Stimulated activated CD4-positive, alpha-beta T cell treated with anti-CD3 and anti-CD28 coated beads, Interleukin-15, amount 100 ng/mL, for 1 hour (primary cell): ENCODE results near the gene BBS9.

Experiments
- DNase-seq, 2 donors: peaks; one replicate each; pipeline ENCODE4 v3.0.0-alpha.2; 2020; ENCODE audit warnings: low read depth in 1 of 2, low spot score in 1 of 2

BBS9 gene

GRCh38 chr7:33118383-33118782 lies 11.0 kb upstream of the BBS9 start:
- no peak for DNase-seq

DNA sequence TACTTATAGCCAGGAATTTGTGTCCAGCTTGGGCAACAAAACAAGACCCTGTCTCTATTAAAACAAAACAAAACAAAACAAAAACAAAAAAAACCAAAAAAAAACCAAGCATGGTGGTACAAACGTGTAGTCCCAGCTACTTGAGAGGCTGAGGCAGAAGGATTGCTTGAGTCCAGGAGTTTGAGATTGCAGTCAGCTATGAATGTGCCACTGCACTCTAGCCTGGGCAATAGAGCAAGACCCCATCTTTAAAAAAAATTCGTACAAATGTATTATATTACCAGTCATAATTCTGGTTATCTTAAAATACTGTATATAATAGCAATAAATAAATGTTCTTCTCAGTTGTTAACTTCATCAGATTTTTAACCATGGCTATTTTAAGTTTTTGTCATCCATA lies 2.3 kb upstream of the BBS9 start:
- no peak for DNase-seq

GRCh38 chr7:33128631-33128989 lies 754 bp upstream of the BBS9 start:
- no peak for DNase-seq

DNA sequence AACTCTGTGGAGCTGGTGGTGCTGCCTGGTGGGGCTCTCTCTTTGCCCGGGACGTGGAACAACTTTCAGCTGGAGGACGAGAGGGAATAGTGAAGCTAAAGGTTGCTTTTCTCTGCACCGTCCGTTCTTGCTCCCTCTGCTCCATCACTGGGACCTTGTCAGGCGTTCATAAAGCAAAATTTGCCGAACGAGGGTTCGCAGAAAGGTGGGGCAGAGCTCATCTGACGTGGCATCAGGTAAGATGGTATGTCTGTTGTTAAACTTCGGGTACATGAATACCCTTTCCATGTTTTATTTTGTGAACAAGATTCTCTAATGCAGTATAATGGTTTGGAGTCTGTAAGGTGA lies 416 bp downstream of the BBS9 start:
- DNase-seq, result no peak

GRCh38 chr7:33130184-33130583 lies 820 bp downstream of the BBS9 start:
- DNase-seq, result no peak

DNA sequence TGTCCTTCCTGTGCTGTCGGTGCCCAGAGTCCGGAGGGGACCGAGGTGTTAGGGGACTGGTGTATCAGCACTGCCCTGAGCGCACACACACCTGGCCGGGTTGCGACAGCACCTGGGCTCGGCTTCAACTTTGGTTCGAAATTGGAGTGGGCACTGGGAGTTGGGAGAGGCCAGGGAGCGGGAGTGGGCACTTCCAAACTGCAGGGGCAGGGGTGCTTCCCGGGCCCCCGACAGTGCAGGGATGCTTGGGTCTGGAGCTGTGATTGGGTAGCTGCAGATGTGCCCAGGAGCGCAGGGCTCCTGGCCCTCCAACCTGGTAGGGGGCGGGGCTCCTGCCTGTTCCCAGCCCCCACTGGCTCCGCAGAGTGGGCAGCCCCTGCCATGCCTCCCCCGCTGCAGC lies 7.7 kb downstream of the BBS9 start:
- DNase-seq, result no peak

DNA sequence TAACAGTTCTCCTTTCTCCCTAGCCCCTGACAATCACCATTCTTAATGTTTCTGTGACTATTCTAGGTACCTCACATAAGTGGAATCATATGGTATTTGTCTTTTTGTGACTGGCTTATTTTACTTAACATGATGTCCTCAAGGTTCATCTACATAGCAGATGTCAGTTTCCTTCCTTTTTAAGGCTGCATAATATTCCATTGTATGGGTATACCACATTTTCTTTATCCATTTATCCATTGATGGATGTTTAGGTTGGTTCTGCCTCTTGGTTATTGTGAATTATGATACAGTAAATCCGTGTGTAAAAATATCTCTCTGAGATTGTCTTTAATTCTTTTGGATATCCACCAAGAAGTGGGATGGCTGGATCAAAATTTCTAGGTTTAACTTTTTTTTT lies 13.2 kb downstream of the BBS9 start:
- no peak for DNase-seq

GRCh38 chr7:33143996-33144718 lies 14.8 kb downstream of the BBS9 start:
- DNase-seq, result no peak

GRCh38 chr7:33145156-33145555 lies 15.8 kb downstream of the BBS9 start:
- DNase-seq, result no peak

GRCh38 chr7:33152087-33152486 lies 22.7 kb downstream of the BBS9 start:
- DNase-seq, result no peak

GRCh38 chr7:33155811-33156210 lies 26.4 kb downstream of the BBS9 start:
- no peak for DNase-seq

DNA sequence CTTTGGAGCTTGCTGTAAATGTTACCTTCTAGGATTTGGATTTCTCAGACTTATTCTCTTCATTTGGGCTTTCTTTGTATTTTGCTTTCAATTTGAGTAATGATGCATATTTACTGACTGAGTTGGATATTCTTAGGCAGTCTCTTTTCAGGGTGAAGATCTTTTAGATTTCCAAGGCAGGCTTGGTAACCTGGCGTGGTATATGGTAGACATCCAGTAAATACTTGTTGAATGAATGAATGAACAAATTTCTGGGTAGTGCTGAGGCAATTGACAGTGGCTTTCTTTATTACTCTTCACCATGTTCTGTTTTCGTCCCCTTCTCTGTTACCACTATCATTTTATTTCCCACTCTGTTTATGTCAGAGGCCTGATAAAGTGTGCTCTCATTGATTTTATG lies 27.1 kb downstream of the BBS9 start:
- no peak for DNase-seq

DNA sequence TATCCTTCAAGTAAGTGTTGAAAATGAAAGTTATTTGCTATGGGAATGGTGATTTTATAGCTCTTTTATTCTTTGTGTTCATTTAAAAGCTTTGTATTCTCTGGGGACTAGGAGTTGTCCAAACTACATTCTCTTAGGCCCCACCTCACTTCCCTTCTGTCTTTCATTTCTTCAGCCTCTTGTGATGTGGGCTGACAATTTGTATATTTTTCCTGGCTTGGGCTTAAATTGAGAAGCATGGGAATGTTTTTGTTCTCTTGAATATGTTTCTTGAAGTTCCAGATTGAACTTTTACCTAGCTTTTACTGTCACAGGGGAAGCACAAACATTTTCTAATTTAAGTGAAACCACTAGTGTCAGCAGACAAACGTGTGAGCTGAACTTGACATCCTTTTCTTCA lies 27.9 kb downstream of the BBS9 start:
- no peak for DNase-seq

GRCh38 chr7:33157781-33158180 lies 28.4 kb downstream of the BBS9 start:
- DNase-seq, result no peak

- no peak for DNase-seq
Observed at GRCh38 chr7:33177876-33178275, 48.5 kb downstream of the BBS9 start.

DNA sequence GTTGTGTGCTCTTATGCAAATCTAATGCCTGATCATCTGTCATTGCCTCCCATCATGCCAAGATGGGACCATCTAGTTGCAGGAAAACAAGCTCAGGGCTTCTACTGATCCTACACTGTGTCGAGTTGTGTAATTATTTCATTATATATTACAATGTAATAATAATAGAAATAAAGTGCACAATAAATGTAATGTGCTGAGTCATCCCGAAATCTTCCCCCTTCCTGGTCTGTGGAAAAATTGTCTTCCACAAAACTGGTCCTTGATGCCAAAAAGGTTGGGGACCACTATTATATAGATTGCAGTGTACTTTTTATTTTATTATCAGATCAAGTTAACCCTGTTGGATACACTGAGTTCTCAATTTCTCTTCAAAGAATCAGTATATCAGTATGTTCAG lies 50.2 kb downstream of the BBS9 start:
- no peak for DNase-seq

GRCh38 chr7:33183504-33183903 lies 54.1 kb downstream of the BBS9 start:
- DNase-seq, result no peak

DNA sequence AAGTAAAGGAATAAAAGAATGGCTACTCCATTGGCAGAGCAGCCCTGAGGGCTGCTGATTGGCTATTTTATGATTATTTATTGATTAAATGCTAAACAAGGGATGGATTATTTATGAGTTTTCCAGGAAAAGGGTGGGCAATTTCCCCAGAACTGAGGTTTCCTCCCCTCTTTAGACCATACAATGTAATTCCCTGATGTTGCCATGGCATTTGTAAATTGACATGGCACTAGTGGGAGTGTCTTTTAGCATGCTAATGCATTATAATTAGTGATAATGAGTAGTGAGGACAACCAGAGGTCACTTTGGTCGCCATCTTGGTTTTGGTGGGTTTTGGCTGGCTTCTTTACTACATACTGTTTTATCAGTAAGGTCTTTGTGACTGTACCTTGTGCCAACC lies 55.5 kb downstream of the BBS9 start:
- DNase-seq, result no peak

- DNase-seq, result no peak
Observed at GRCh38 chr7:33185786-33186185, 56.4 kb downstream of the BBS9 start.

- DNase-seq, result no peak
Observed at GRCh38 chr7:33186192-33186591, 56.8 kb downstream of the BBS9 start.

DNA sequence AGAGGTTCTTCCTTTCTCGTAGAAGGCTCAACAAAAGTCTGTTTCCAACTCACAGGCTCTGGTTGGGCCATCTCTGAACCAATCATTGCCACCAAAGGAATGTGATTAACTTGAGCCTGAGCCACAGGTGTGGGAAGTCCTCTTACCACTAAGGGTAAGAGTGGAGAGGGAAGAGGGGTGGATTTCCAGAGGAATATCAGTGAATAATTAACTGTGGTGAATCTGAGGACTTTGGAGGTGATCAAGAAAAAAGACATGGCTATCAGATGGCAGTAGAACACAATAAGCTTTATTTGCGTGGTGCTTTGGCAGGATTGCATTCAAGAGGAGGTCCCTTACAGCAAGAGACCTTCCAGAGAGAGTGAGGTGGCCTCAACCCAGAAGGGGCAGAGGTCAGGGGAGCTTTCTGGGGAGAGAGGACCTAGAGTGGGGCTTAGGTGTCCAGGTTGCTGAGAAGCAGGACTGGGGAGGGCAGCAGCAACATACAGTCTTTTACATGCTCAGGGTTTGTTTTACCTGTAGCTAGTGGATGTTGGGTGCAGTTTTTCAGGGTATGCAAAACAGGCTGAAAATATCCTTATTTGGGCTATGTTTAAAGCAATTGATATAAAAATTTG lies 61.4 kb downstream of the BBS9 start:
- DNase-seq, result no peak

- no peak for DNase-seq
Observed at GRCh38 chr7:33191340-33191739, 62.0 kb downstream of the BBS9 start.

- DNase-seq, result no peak
Observed at GRCh38 chr7:33192695-33193291, 63.4 kb downstream of the BBS9 start.
